Measurements from ENCODE around the gene PRR20G. TPM values are rescaled to one million over a fixed set of nuclear protein-coding genes. Genes with fewer than 3 reads are reported as not detected.

The PRR20G gene
- total RNA-seq, 1 donor from 2014 or later, result not detected

GRCh38 chr3:127247292-127247691, 40.6 kb downstream of the PRR20G start:
- no peak overlapping the region for H3K4me3 ChIP-seq
- TF ChIP-seq CTCF (IDR thresholded peaks at IDR 0.05) (no peak), POLR2AphosphoS5 (IDR thresholded peaks at IDR 0.05; ENCODE audit: insufficient read depth in 1 of 2, low read depth in 1 of 2) (no peak), POLR2A (IDR thresholded peaks at IDR 0.05) (no peak)
- no peaks in the 10 kb centered on the region for H3K36me3 ChIP-seq
- H3K9me3 ChIP-seq, result no peaks in the 10 kb centered on the region
- no peaks in the 10 kb centered on the region for H3K4me1 ChIP-seq
- no peak overlapping the region for H3K27ac ChIP-seq
- intact Hi-C loops (cut with DNase I), result no loop called here
- no peaks in the 10 kb centered on the region for H3K27me3 ChIP-seq
- DNase-seq (ENCODE audit: extremely low spot score in 2 of 2), result no peak

GRCh38 chr3:127238602-127239001, 49.2 kb downstream of the PRR20G start:
- DNase-seq (ENCODE audit: extremely low spot score in 2 of 2), result peak in 1 of 2 donors; percentile 44
- TF ChIP-seq CTCF (IDR thresholded peaks at IDR 0.05) (no peak), POLR2AphosphoS5 (IDR thresholded peaks at IDR 0.05; ENCODE audit: insufficient read depth in 1 of 2, low read depth in 1 of 2) (no peak), POLR2A (IDR thresholded peaks at IDR 0.05) (no peak)
- H3K27ac ChIP-seq, result no peak overlapping the region

GRCh38 chr3:127237835-127238234, 50.0 kb downstream of the PRR20G start:
- no peak for DNase-seq (ENCODE audit: extremely low spot score in 2 of 2)
- intact Hi-C loops (cut with DNase I), result no loop called here
- H3K27me3 ChIP-seq, result no peaks in the 10 kb centered on the region

More at GRCh38 chr3:127238602-127239001, 49.2 kb downstream of the PRR20G start:
- intact Hi-C loops (cut with DNase I), result no loop called here
- no peaks in the 10 kb centered on the region for H3K9me3 ChIP-seq
- no peaks in the 10 kb centered on the region for H3K27me3 ChIP-seq
- no peaks in the 10 kb centered on the region for H3K36me3 ChIP-seq
- no peaks in the 10 kb centered on the region for H3K4me1 ChIP-seq
- H3K4me3 ChIP-seq, result no peak overlapping the region

GRCh38 chr3:127235706-127236105, 52.1 kb downstream of the PRR20G start:
- no peak for TF ChIP-seq CTCF (IDR thresholded peaks at IDR 0.05)
- no peak for TF ChIP-seq POLR2A (IDR thresholded peaks at IDR 0.05)
- TF ChIP-seq POLR2AphosphoS5 (IDR thresholded peaks at IDR 0.05; ENCODE audit: insufficient read depth in 1 of 2, low read depth in 1 of 2), result no peak
- H3K4me3 ChIP-seq, result no peak overlapping the region
- no peaks in the 10 kb centered on the region for H3K36me3 ChIP-seq
- H3K4me1 ChIP-seq, result no peaks in the 10 kb centered on the region
- DNase-seq (ENCODE audit: extremely low spot score in 2 of 2), result peak in 1 of 2 donors; percentile 52
- H3K27me3 ChIP-seq, result no peaks in the 10 kb centered on the region
- no peaks in the 10 kb centered on the region for H3K9me3 ChIP-seq
- H3K27ac ChIP-seq, result no peak overlapping the region
- intact Hi-C loops (cut with DNase I), result no loop called here

More at GRCh38 chr3:127237835-127238234, 50.0 kb downstream of the PRR20G start:
- TF ChIP-seq CTCF (IDR thresholded peaks at IDR 0.05) (no peak), POLR2A (IDR thresholded peaks at IDR 0.05) (no peak), POLR2AphosphoS5 (IDR thresholded peaks at IDR 0.05; ENCODE audit: insufficient read depth in 1 of 2, low read depth in 1 of 2) (no peak)
- no peaks in the 10 kb centered on the region for H3K4me1 ChIP-seq
- no peak overlapping the region for H3K4me3 ChIP-seq
- H3K9me3 ChIP-seq, result no peaks in the 10 kb centered on the region
- no peak overlapping the region for H3K27ac ChIP-seq
- no peaks in the 10 kb centered on the region for H3K36me3 ChIP-seq

- Histone ChIP-seq H3K27ac (no peak overlapping the region), H3K27me3 (no peaks in the 10 kb centered on the region), H3K9me3 (no peaks in the 10 kb centered on the region), H3K4me3 (no peak overlapping the region), H3K4me1 (no peaks in the 10 kb centered on the region), H3K36me3 (no peaks in the 10 kb centered on the region)
- TF ChIP-seq POLR2AphosphoS5 (IDR thresholded peaks at IDR 0.05; ENCODE audit: insufficient read depth in 1 of 2, low read depth in 1 of 2), result no peak
- TF ChIP-seq POLR2A (IDR thresholded peaks at IDR 0.05), result no peak
- TF ChIP-seq CTCF (IDR thresholded peaks at IDR 0.05), result no peak
- intact Hi-C loops (cut with DNase I), result no loop called here
- DNase-seq (ENCODE audit: extremely low spot score in 2 of 2), result peak in 1 of 2 donors; percentile 44
These were observed 53.1 kb downstream of the PRR20G start for GRCh38 chr3:127234778-127235177.

Small RNA genes within 50 kb of the gene (small RNA-seq; reads per million reads assigned to genes)
- gene RNU6-1047P, result not detected

Other genes starting within 250 kb of the PRR20G start
- not detected for gene PRR23E, start 94.9 kb downstream of the PRR20G start, total RNA-seq

Measured in vagina (tissue), 2 donors.